Osteoblast (primary cell): ENCODE results near the gene HAVCR2. TPM values are rescaled to one million over a fixed set of nuclear protein-coding genes. Genes with fewer than 3 reads are reported as not detected.

Experiments
- DNase-seq: peaks from one replicate; pipeline ENCODE4 v3.0.0; 2011; ENCODE audit warnings: low spot score, mixed read lengths; ENCODE audit not compliant: insufficient read length; ENCODE audit errors: missing footprints
- H2AFZ ChIP-seq: 2 replicates; pipeline ENCODE4 v1.6.0; 2011; ENCODE audit warnings: mild to moderate bottlenecking, low read length
- H3K27ac ChIP-seq: 2 replicates; pipeline ENCODE4 v1.5.1; 2011; ENCODE audit warnings: mild to moderate bottlenecking, low read depth, low read length, moderate library complexity
- H3K27me3 ChIP-seq: 2 replicates; pipeline ENCODE4 v1.6.0; 2012; ENCODE audit warnings: mild to moderate bottlenecking, control low read depth, inconsistent platforms, low read length, moderate library complexity; ENCODE audit not compliant: insufficient read depth
- H3K36me3 ChIP-seq: 2 replicates; pipeline ENCODE4 v1.5.1; 2011; ENCODE audit warnings: mild to moderate bottlenecking, low read length, control low read depth, moderate library complexity; ENCODE audit not compliant: insufficient read depth
- H3K4me1 ChIP-seq: 2 replicates; pipeline ENCODE4 v1.5.1; 2011; ENCODE audit warnings: mild to moderate bottlenecking, low read length, control low read depth, moderate library complexity; ENCODE audit not compliant: insufficient read depth
- H3K4me2 ChIP-seq: 2 replicates; pipeline ENCODE4 v1.6.0; 2011; ENCODE audit warnings: mild to moderate bottlenecking, low read length; ENCODE audit not compliant: insufficient read depth
- H3K4me3 ChIP-seq: fragments of 200-600 bp; sonication (generic); 3 replicates; pipeline ENCODE4 v1.5.1; 2012; ENCODE audit warnings: mild to moderate bottlenecking, low read length, inconsistent platforms; ENCODE audit not compliant: insufficient read depth
- H3K79me2 ChIP-seq: 2 replicates; pipeline ENCODE4 v1.6.0; 2012; ENCODE audit warnings: mild to moderate bottlenecking, low read length, control low read depth, inconsistent platforms; ENCODE audit not compliant: insufficient read depth
- H3K9me3 ChIP-seq: 2 replicates; pipeline ENCODE4 v1.5.1; 2011; ENCODE audit warnings: low read depth, low read length, control low read depth
- H4K20me1 ChIP-seq: 2 replicates; pipeline ENCODE4 v1.6.0; 2012; ENCODE audit warnings: mild to moderate bottlenecking, low read length, control low read depth; ENCODE audit not compliant: insufficient read depth
- CTCF ChIP-seq: IDR thresholded peaks from 2 replicates; pipeline ENCODE4 v1.5.1; 2011; ENCODE audit warnings: mild to moderate bottlenecking, low read depth, low read length, moderate library complexity; ENCODE audit errors: extremely low read depth
- total RNA-seq: library from RNA; depleted of rRNA; stranded (reverse); fragments of >200 nt; gene quantifications from 2 replicates; pipeline ENCODE4 v1.2.3, GENCODE V29; 2012

Gene HAVCR2
- total RNA-seq, 1 donor = 0.72 TPM

DNA sequence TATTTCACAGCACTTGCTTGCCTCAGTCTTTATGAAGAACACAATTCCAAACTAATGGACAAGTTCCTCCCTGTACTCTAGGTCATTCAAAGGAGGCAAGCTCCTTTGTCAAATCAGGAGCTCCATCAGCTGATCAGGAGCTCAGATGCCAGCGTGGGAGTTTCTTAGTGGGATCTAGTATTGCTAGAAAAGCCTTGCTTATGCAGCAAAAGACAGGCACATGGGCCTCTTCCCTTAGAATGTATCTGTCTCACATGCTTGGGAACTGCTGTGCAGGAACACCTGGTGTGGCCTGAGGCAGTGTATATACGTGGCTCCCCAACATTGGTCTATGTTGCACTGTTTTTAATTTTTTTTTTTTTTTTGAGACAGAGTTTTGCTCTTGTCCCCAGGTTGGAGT lies 28.6 kb downstream of the HAVCR2 start:
- no peaks in the 10 kb centered on the region for H4K20me1 ChIP-seq
- no peaks in the 10 kb centered on the region for H3K79me2 ChIP-seq
- H3K4me2 ChIP-seq = no peak overlapping the region
- TF ChIP-seq CTCF = no peak
- H3K9me3 ChIP-seq = no peaks in the 10 kb centered on the region
- H3K36me3 ChIP-seq = no peaks in the 10 kb centered on the region
- H3K27ac ChIP-seq = no peak overlapping the region
- DNase-seq = no peak
- H3K27me3 ChIP-seq = no peaks in the 10 kb centered on the region
- H3K4me3 ChIP-seq = no peak overlapping the region
- no peak overlapping the region for H2AFZ ChIP-seq
- H3K4me1 ChIP-seq = peaks cover 5% of the 10 kb centered on the region

DNA sequence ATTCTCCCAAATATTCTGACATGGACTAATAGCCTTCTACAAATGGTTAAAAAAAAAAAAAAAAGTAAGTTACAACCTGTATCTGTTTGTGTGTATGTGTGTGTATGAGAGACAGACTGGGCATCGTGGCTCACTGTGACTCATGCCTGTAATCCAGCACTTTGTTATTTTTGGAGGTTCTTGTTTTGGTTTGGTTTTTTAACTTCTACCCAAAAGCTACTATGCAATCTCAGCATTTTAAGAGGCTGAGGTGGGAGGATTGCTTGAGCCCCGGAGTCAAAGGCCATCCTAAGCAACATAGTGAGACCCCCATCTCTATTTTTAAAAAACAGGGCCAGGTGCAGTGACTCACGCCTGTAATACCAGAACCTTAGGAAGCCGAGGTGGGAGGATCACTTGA lies 32.3 kb downstream of the HAVCR2 start:
- Histone ChIP-seq H3K79me2 (no peaks in the 10 kb centered on the region), H4K20me1 (no peaks in the 10 kb centered on the region), H3K4me3 (no peak overlapping the region), H3K27me3 (no peaks in the 10 kb centered on the region), H3K27ac (no peak overlapping the region), H3K4me1 (peaks cover 5% of the 10 kb centered on the region), H3K4me2 (no peak overlapping the region), H2AFZ (no peak overlapping the region), H3K9me3 (no peaks in the 10 kb centered on the region), H3K36me3 (no peaks in the 10 kb centered on the region)
- peak; percentile 29 for DNase-seq
- no peak for TF ChIP-seq CTCF

DNA sequence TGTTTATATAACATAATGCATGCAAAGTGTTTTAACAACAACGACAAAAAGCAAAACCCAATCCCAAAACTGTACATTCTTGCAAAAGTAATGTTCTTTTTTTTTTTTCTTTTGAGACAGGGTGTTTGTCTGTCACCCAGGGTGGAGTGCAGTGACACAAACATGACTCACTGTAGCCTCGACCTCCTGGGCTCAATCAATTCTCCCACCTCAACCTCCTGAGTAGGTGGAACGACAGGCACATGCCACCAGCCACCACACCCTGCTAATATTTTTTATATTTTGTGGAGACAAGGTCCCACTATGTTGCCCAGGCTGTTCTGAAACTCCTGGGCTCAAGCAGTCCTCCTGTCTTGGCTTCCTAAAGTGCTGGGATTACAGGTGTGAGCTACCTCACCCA lies 36.3 kb downstream of the HAVCR2 start:
- Histone ChIP-seq H3K4me2 (no peak overlapping the region), H3K27me3 (no peaks in the 10 kb centered on the region), H3K9me3 (no peaks in the 10 kb centered on the region), H3K4me3 (no peak overlapping the region), H3K36me3 (no peaks in the 10 kb centered on the region), H3K79me2 (no peaks in the 10 kb centered on the region), H4K20me1 (no peaks in the 10 kb centered on the region), H2AFZ (no peak overlapping the region), H3K27ac (no peak overlapping the region), H3K4me1 (peaks cover 5% of the 10 kb centered on the region)
- DNase-seq = no peak
- TF ChIP-seq CTCF = no peak

GRCh38 chr5:157069949-157070348 lies 38.9 kb downstream of the HAVCR2 start:
- Histone ChIP-seq H3K79me2 (no peaks in the 10 kb centered on the region), H3K27ac (no peak overlapping the region), H4K20me1 (no peaks in the 10 kb centered on the region), H2AFZ (no peak overlapping the region), H3K9me3 (no peaks in the 10 kb centered on the region), H3K4me1 (no peaks in the 10 kb centered on the region), H3K4me3 (no peak overlapping the region), H3K27me3 (no peaks in the 10 kb centered on the region), H3K36me3 (no peaks in the 10 kb centered on the region), H3K4me2 (no peak overlapping the region)
- TF ChIP-seq CTCF = no peak
- DNase-seq = no peak
